ENCODE measurements around the gene GADD45A.

Gene GADD45A

GRCh38 chr1:67690018-67690363 lies 5.0 kb downstream of the GADD45A start:
- DNase-seq, result no peak

GRCh38 chr1:67690411-67690810 lies 5.4 kb downstream of the GADD45A start:
- DNase-seq, result no peak

GRCh38 chr1:67691712-67692111 lies 6.7 kb downstream of the GADD45A start:
- DNase-seq, result no peak

- no peak for DNase-seq
Observed at GRCh38 chr1:67695963-67696362, 11.0 kb downstream of the GADD45A start.

- no peak for DNase-seq
Observed at GRCh38 chr1:67696708-67697107, 11.7 kb downstream of the GADD45A start.

GRCh38 chr1:67700220-67700619 lies 15.2 kb downstream of the GADD45A start:
- no peak for DNase-seq

- no peak for DNase-seq
Observed at GRCh38 chr1:67700692-67701410, 15.8 kb downstream of the GADD45A start.

- no peak for DNase-seq
Observed at GRCh38 chr1:67701876-67702275, 16.9 kb downstream of the GADD45A start.

GRCh38 chr1:67704351-67704750 lies 19.4 kb downstream of the GADD45A start:
- DNase-seq, result no peak

- no peak for DNase-seq
Observed at GRCh38 chr1:67705735-67706453, 20.9 kb downstream of the GADD45A start.

GRCh38 chr1:67708606-67709005 lies 23.6 kb downstream of the GADD45A start:
- no peak for DNase-seq

GRCh38 chr1:67710417-67710816 lies 25.4 kb downstream of the GADD45A start:
- DNase-seq, result no peak

- DNase-seq, result no peak
Observed at GRCh38 chr1:67711158-67711854, 26.3 kb downstream of the GADD45A start.

- no peak for DNase-seq
Observed at GRCh38 chr1:67711855-67712212, 26.8 kb downstream of the GADD45A start.

GRCh38 chr1:67713057-67713846 lies 28.3 kb downstream of the GADD45A start:
- DNase-seq, result no peak

- no peak for DNase-seq
Observed at GRCh38 chr1:67715819-67716218, 30.8 kb downstream of the GADD45A start.

GRCh38 chr1:67716800-67717199 lies 31.8 kb downstream of the GADD45A start:
- DNase-seq, result no peak

- no peak for DNase-seq
Observed at GRCh38 chr1:67717876-67718275, 32.9 kb downstream of the GADD45A start.

- no peak for DNase-seq
Observed at GRCh38 chr1:67719329-67720196, 34.6 kb downstream of the GADD45A start.

- DNase-seq, result no peak
Observed at GRCh38 chr1:67721112-67721511, 36.1 kb downstream of the GADD45A start.

- no peak for DNase-seq
Observed at GRCh38 chr1:67721650-67722291, 36.8 kb downstream of the GADD45A start.
